Measurements from ENCODE around the gene CEP78.

Gene CEP78

GRCh38 chr9:78314550-78314949 lies 78.7 kb downstream of the CEP78 start:
- DNase-seq = no peak

GRCh38 chr9:78314953-78315870 lies 79.3 kb downstream of the CEP78 start:
- peak; percentile 35 for DNase-seq

- DNase-seq = no peak
These were observed 80.5 kb downstream of the CEP78 start for GRCh38 chr9:78316166-78316892.

GRCh38 chr9:78319197-78320029 lies 83.5 kb downstream of the CEP78 start:
- no peak for DNase-seq

GRCh38 chr9:78320030-78320693 lies 84.3 kb downstream of the CEP78 start:
- no peak for DNase-seq

- no peak for DNase-seq
These were observed 85.1 kb downstream of the CEP78 start for GRCh38 chr9:78320875-78321496.

- no peak for DNase-seq
These were observed 85.6 kb downstream of the CEP78 start for GRCh38 chr9:78321505-78321904.

GRCh38 chr9:78324068-78324650 lies 88.3 kb downstream of the CEP78 start:
- DNase-seq = no peak

- no peak for DNase-seq
These were observed 88.8 kb downstream of the CEP78 start for GRCh38 chr9:78324682-78325081.

- DNase-seq = peak; percentile 51
These were observed 89.5 kb downstream of the CEP78 start for GRCh38 chr9:78325343-78325742.

GRCh38 chr9:78325846-78326360 lies 90.0 kb downstream of the CEP78 start:
- DNase-seq = no peak

GRCh38 chr9:78326564-78326963 lies 90.7 kb downstream of the CEP78 start:
- peak; percentile 8 for DNase-seq
